Smooth muscle cell (in vitro differentiated cells): ENCODE measurements around the gene ATAT1. TPM values are rescaled to one million over a fixed set of nuclear protein-coding genes. Genes with fewer than 3 reads are reported as not detected.

Experiments
- DNase-seq: peaks from one replicate; lab custom pipeline; 2025; ENCODE audit not compliant: unreplicated experiment; lab: John Stamatoyannopoulos, UW
- H2AFZ ChIP-seq: fragments of 200-600 bp; sonication (generic); 2 replicates; pipeline ENCODE4 v1.6.0; 2016; ENCODE audit warnings: antibody characterized with exemption, low read depth, mild to moderate bottlenecking
- H3F3A ChIP-seq: fragments of 200-600 bp; sonication (generic); 2 replicates; pipeline ENCODE4 v1.6.0; 2017; ENCODE audit warnings: antibody characterized with exemption, low read depth
- H3K27ac ChIP-seq: fragments of 200-600 bp; sonication (generic); 2 replicates; pipeline ENCODE4 v1.5.1; 2016; ENCODE audit warnings: low read depth, mild to moderate bottlenecking
- H3K27me3 ChIP-seq: fragments of 200-600 bp; sonication (generic); 2 replicates; pipeline ENCODE4 v1.6.1; 2016; ENCODE audit warnings: low read depth, mild to moderate bottlenecking
- H3K36me3 ChIP-seq: fragments of 200-600 bp; sonication (generic); 2 replicates; pipeline ENCODE4 v1.5.1; 2016; ENCODE audit warnings: low read depth
- H3K4me1 ChIP-seq: fragments of 200-600 bp; sonication (generic); 2 replicates; pipeline ENCODE4 v1.5.1; 2016; ENCODE audit warnings: low read depth
- H3K4me2 ChIP-seq: fragments of 200-600 bp; sonication (generic); 2 replicates; pipeline ENCODE4 v1.6.0; 2016; ENCODE audit warnings: mild to moderate bottlenecking
- H3K4me3 ChIP-seq: fragments of 200-600 bp; sonication (generic); 2 replicates; pipeline ENCODE4 v1.5.1; 2016; ENCODE audit warnings: mild to moderate bottlenecking
- H3K79me2 ChIP-seq: fragments of 200-600 bp; sonication (generic); 2 replicates; pipeline ENCODE4 v1.6.0; 2016; ENCODE audit warnings: low read depth, mild to moderate bottlenecking
- H3K9ac ChIP-seq: fragments of 200-600 bp; sonication (generic); 2 replicates; pipeline ENCODE4 v1.6.0; 2016; ENCODE audit warnings: low read depth
- H3K9me3 ChIP-seq: fragments of 200-600 bp; sonication (generic); replicated peaks from 2 replicates; pipeline ENCODE4 v1.5.1; 2016; ENCODE audit warnings: low read depth
- H4K20me1 ChIP-seq: fragments of 200-600 bp; sonication (generic); 2 replicates; pipeline ENCODE4 v1.6.0; 2016; ENCODE audit warnings: low read depth
- WGBS: methylation state at CpG from one replicate; pipeline ENCODE4 v1.1.7; 2016; ENCODE audit warnings: low lambda C conversion rate; 5-methylcytosine and 5-hydroxymethylcytosine counted together
- polyA plus RNA-seq: library from polyadenylated mRNA; unstranded; fragments of >200 nt; fragmentation: Nextera tagmentation; extraction: Ambion mirVana; gene quantifications from 2 replicates; pipeline ENCODE4 v1.2.1, GENCODE V29; 2016
- total RNA-seq: library from RNA; depleted of rRNA; stranded (reverse); fragments of >200 nt; gene quantifications from 2 replicates; pipeline ENCODE4 v1.2.3, GENCODE V29; 2014
- TF ChIP-seq, protein P1 (sequence below): fragments of 200-600 bp; sonication (generic); IDR thresholded peaks from 2 replicates; pipeline ENCODE4 v1.5.1; 2017; ENCODE audit warnings: borderline replicate concordance, mild to moderate bottlenecking, antibody characterized with exemption; ENCODE audit not compliant: insufficient read depth, poor library complexity, severe bottlenecking

The ATAT1 gene
- total and polyA plus RNA-seq, 2 experiments from 2014 or later: 8.5 to 16.5 TPM

DNA sequence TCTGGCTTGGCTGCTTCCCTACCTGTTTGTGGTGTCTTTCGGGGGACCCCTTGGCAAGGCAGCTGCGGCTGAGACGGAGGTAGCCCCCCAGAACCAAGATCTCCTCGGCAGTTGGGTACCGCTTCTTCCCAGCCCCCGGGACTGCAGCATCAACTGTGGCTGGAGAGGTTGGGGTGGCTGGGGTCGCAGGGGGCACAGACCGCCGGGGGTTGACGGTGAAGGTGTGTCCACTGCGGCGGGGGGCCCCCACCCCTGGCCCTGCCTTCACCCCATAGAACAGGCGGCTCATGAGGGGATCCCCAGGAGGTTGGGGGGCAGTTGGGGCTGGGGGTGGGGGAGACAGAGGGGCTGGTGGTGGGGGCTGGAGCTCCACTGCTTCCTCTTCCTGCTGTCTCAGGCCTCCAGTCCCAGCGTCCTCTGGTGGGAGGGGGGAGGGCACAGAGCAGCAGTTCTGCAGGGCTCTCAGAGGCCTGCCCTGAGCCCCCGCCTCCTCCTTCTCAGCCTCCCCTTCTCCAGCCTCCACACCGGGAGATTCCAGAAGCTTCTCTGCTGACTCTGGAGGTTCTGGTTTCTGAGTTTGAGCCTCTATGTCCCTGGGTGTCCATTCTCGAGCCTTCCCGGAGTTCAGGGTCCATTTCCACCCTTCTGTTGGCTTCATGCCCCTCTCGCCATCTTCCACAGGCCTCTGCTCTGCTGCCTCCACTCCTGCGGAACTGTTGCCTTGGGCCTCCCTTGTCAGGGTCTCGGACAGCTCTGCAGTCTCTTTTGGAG lies 57.9 kb downstream of the ATAT1 start:
- peaks cover 63% of the 10 kb centered on the region for H4K20me1 ChIP-seq
- peak overlapping the region; percentile 93 for H3K4me2 ChIP-seq
- no peaks in the 10 kb centered on the region for H3K27me3 ChIP-seq
- TF ChIP-seq, protein P1, sequence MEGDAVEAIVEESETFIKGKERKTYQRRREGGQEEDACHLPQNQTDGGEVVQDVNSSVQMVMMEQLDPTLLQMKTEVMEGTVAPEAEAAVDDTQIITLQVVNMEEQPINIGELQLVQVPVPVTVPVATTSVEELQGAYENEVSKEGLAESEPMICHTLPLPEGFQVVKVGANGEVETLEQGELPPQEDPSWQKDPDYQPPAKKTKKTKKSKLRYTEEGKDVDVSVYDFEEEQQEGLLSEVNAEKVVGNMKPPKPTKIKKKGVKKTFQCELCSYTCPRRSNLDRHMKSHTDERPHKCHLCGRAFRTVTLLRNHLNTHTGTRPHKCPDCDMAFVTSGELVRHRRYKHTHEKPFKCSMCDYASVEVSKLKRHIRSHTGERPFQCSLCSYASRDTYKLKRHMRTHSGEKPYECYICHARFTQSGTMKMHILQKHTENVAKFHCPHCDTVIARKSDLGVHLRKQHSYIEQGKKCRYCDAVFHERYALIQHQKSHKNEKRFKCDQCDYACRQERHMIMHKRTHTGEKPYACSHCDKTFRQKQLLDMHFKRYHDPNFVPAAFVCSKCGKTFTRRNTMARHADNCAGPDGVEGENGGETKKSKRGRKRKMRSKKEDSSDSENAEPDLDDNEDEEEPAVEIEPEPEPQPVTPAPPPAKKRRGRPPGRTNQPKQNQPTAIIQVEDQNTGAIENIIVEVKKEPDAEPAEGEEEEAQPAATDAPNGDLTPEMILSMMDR: no peak
- 59% methylated on average over 17 of the region's 21 CpGs for WGBS
- H3K27ac ChIP-seq: peak overlapping the region; percentile 92
- peak overlapping the region; percentile 78 for H3K4me3 ChIP-seq
- DNase-seq: no peak
- peaks cover 41% of the 10 kb centered on the region for H3F3A ChIP-seq
- H2AFZ ChIP-seq: no peak overlapping the region
- H3K79me2 ChIP-seq: peaks cover 91% of the 10 kb centered on the region
- H3K9ac ChIP-seq: peak overlapping the region; percentile 91
- no peaks in the 10 kb centered on the region for H3K9me3 ChIP-seq
- H3K4me1 ChIP-seq: peaks cover 58% of the 10 kb centered on the region
- H3K36me3 ChIP-seq: no peaks in the 10 kb centered on the region

DNA sequence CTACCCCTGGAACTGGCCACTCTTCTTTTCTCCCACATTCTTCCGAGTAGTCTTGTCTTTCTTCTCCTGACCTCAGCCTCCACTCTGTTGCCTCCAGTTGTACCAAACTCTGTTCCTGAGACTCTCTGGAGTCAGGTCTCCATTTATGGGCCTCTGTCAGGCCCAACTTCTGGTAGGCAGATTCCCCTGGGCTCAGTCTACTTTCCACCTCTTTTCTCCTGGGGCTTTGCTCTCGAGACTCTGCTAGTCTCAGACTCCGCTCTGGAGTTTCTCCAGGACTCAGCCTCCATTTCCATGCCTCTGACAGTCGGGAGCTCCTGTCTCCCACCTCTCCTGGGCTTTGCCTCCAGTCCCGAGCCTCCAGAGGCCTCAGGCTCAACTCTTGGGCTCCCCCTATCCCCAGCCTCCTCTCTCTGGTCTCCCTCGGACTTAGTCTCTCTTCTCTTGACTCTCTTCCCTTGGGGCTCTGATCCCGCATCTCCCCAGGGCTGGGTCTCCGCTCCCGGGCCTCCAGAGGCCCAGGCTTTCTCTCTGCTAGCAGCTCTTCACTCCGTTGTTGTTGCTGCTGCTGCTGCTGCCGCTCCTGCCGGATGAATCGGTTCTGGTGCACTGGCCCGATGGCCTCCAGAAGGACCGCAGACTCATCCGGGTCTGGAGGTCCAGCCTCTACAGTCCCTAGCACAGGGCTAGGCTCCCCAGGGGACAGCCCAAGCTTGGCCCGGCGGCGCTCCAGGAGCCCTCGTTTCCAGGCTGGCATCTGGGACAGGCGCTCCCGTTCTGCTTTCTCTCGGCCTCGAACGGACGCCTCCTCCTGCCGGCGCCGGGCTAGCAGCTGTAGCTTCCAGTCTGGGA lies 58.7 kb downstream of the ATAT1 start:
- peaks cover 55% of the 10 kb centered on the region for H4K20me1 ChIP-seq
- peaks cover 58% of the 10 kb centered on the region for H3K4me1 ChIP-seq
- WGBS: 49% methylated on average over 29 of the region's 29 CpGs

DNA sequence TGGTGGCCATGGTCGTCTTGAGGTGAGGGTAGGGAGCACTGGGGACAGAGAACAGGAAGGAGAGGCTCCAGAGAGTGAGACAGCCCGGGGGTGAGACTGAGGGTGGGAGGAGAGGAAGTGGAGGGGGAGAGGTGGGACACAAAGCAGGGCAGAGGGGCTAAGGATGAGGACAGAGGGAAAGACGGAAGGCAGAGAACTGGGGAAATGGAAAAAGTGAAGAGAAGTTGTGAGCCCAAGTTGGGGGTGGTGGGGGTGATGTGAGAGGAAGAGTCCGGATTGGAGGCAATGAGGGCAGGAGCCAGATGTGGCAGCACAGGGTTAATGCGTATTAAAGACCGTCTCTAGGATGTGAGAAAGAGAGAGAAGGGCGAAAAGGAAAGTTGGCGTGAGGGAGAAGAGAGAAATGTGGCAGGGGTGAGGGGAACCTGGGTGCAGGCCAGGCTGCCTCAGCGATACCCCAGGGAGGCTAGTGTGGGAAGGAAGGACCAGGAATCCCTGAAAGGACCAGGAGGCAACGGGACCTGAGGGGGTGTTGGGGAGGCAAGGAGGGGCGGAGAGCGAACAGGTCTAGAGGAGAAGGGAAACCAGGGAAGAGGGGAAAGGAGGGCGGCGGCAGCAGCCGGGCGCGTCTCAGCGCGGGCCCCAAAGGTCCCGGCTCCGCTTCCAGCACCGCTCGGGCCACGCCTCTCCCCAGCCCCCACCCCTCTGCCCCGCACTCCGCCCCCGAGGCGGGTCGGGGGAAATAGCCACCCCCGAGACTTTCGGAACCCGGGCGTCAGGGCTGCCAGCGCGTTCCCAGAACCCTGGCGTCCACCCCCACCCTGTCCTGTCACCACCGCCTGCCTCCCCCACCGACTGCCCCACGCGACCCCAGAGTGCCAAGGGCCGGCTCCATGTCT lies 59.6 kb downstream of the ATAT1 start, which contains the start of gene PPP1R18:
Gene PPP1R18 (minus strand): TSS at position 637 of the 899 bp plus-strand sequence. CDS start 627 bp downstream, at position 10.
- H3F3A ChIP-seq: peaks cover 43% of the 10 kb centered on the region
- H3K9ac ChIP-seq: peak within 1 kb of the TSS; percentile 91
- peak within 1 kb of the TSS; percentile 78 for H3K4me3 ChIP-seq
- peak within 1 kb of the TSS; percentile 93 for H3K4me2 ChIP-seq
- H3K9me3 ChIP-seq: no peaks in the 10 kb centered on the region
- H4K20me1 ChIP-seq: peaks cover 46% of the 10 kb centered on the region
- H3K27me3 ChIP-seq: no peaks in the 10 kb centered on the region
- under 1% methylated on average over 25 of the region's 41 CpGs for WGBS
- DNase-seq: peak; percentile 81
- H3K27ac ChIP-seq: peak within 1 kb of the TSS; percentile 92
- peaks cover 76% of the 10 kb centered on the region for H3K79me2 ChIP-seq
- no peaks in the 10 kb centered on the region for H3K36me3 ChIP-seq
- peaks cover 55% of the 10 kb centered on the region for H3K4me1 ChIP-seq
- peak within 1 kb of the TSS; percentile 52 for H2AFZ ChIP-seq
- TF ChIP-seq, protein P1: no peak

More for the DNA sequence above, 58.7 kb downstream of the ATAT1 start:
- Histone ChIP-seq H3K27ac (peak overlapping the region; percentile 92), H3K36me3 (no peaks in the 10 kb centered on the region), H3K9ac (peak overlapping the region; percentile 91), H3K9me3 (no peaks in the 10 kb centered on the region), H3K4me3 (peak overlapping the region; percentile 78), H3F3A (peaks cover 41% of the 10 kb centered on the region), H3K79me2 (peaks cover 85% of the 10 kb centered on the region), H3K4me2 (peak overlapping the region; percentile 93), H3K27me3 (no peaks in the 10 kb centered on the region), H2AFZ (no peak overlapping the region)
- TF ChIP-seq, protein P1: peak; percentile 6
- no peak for DNase-seq
